Bronchial epithelial cell (primary cell): ENCODE results near the gene SLX4IP. TPM values are rescaled to one million over a fixed set of nuclear protein-coding genes. Genes with fewer than 3 reads are reported as not detected.
A peak's percentile ranks its signal among the peaks of the same experiment; 100 is the strongest.

Source experiments
- DNase-seq: peaks from one replicate; pipeline ENCODE4 v3.0.0-alpha.2; 2010; ENCODE audit warnings: low read depth
- FAIRE-seq: peaks from 2 replicates; lab custom pipeline; 2011; peaks lifted over from hg19 to GRCh38; lab: Jason Lieb, UNC
- H3K27me3 ChIP-seq: 2 replicates; pipeline ENCODE4 v1.5.1; 2011; ENCODE audit warnings: low read length; ENCODE audit not compliant: control insufficient read depth, insufficient read depth
- H3K36me3 ChIP-seq: 2 replicates; pipeline ENCODE4 v1.5.1; 2011; ENCODE audit warnings: low read length; ENCODE audit not compliant: control insufficient read depth, insufficient read depth
- H3K4me3 ChIP-seq: 2 replicates; pipeline ENCODE4 v1.5.1; 2011; ENCODE audit warnings: mild to moderate bottlenecking, low read depth, low read length, control low read depth
- CTCF ChIP-seq: IDR thresholded peaks from 2 replicates; pipeline ENCODE4 v1.5.1; 2011; ENCODE audit warnings: mild to moderate bottlenecking, moderate library complexity, low read length, control low read depth, inconsistent platforms; ENCODE audit not compliant: insufficient read depth, severe bottlenecking
- total RNA-seq: library from RNA; depleted of rRNA; stranded (reverse); fragments of >200 nt; gene quantifications from 2 replicates; pipeline ENCODE4 v1.2.1, GENCODE V29; 2014

The SLX4IP gene
- total RNA-seq, 1 donor from 2014 or later = 3.9 TPM

GRCh38 chr20:10576411-10577090 lies 141.4 kb downstream of the SLX4IP start:
- FAIRE-seq (no peak), DNase-seq (no peak)
- Histone ChIP-seq H3K4me3 (no peak overlapping the region), H3K36me3 (no peaks in the 10 kb centered on the region), H3K27me3 (no peaks in the 10 kb centered on the region)
- TF ChIP-seq CTCF = no peak

- Histone ChIP-seq H3K36me3 (no peaks in the 10 kb centered on the region), H3K4me3 (no peak overlapping the region), H3K27me3 (no peaks in the 10 kb centered on the region)
- DNase-seq (no peak), FAIRE-seq (no peak)
- no peak for TF ChIP-seq CTCF
Observed at GRCh38 chr20:10577648-10578047, 142.5 kb downstream of the SLX4IP start.

- no peak for TF ChIP-seq CTCF
- Histone ChIP-seq H3K36me3 (no peaks in the 10 kb centered on the region), H3K4me3 (no peak overlapping the region), H3K27me3 (no peaks in the 10 kb centered on the region)
- DNase-seq (peak; percentile 97), FAIRE-seq (no peak)
Observed at GRCh38 chr20:10578607-10579006, 143.5 kb downstream of the SLX4IP start.

- Histone ChIP-seq H3K27me3 (no peaks in the 10 kb centered on the region), H3K36me3 (no peaks in the 10 kb centered on the region), H3K4me3 (no peak overlapping the region)
- no peak for FAIRE-seq
- no peak for TF ChIP-seq CTCF
- DNase-seq = peak; percentile 66
Observed at GRCh38 chr20:10579942-10580341, 144.8 kb downstream of the SLX4IP start.

- DNase-seq = peak; percentile 72
- Histone ChIP-seq H3K4me3 (no peak overlapping the region), H3K27me3 (no peaks in the 10 kb centered on the region), H3K36me3 (no peaks in the 10 kb centered on the region)
- TF ChIP-seq CTCF = no peak
- FAIRE-seq = no peak
Observed at GRCh38 chr20:10580700-10581099, 145.6 kb downstream of the SLX4IP start.

- Histone ChIP-seq H3K27me3 (no peaks in the 10 kb centered on the region), H3K36me3 (no peaks in the 10 kb centered on the region), H3K4me3 (no peak overlapping the region)
- TF ChIP-seq CTCF = no peak
- FAIRE-seq (no peak), DNase-seq (peak; percentile 52)
Observed at GRCh38 chr20:10581823-10582222, 146.7 kb downstream of the SLX4IP start.
